IMR-90 (cell line): ENCODE data around the gene STAP1. TPM values are rescaled to one million over a fixed set of nuclear protein-coding genes. Genes with fewer than 3 reads are reported as not detected.

ENCODE experiments used
- ATAC-seq: fragments of 200-7000 bp; cut with Tn5 transposase; 2 replicates; pipeline ENCODE4 v1.9.1; 2020; ENCODE audit warnings: low read depth, mild to moderate bottlenecking, moderate library complexity
- BruUV-seq: library from RNA; stranded (reverse); fragments of 400-500 nt; replicated peaks from 2 replicates; lab custom pipeline; 2021; lab: Mats Ljungman, UMichigan
- CTCF ChIA-PET: fragments of 300-600 bp; formaldehyde crosslinking; extraction: SDS; loops from one replicate; lab custom pipeline; 2021; ENCODE audit warnings: antibody characterized with exemption; lab: Yijun Ruan, JAX
- POLR2A ChIA-PET: fragments of 300-600 bp; sonication (Branson Sonifier 250); formaldehyde crosslinking; loops from one replicate; lab custom pipeline; 2022; ENCODE audit warnings: antibody characterized with exemption; ENCODE audit not compliant: unreplicated experiment; lab: Charles Lee
- DNase-seq: peaks from one replicate; pipeline ENCODE4 v3.0.0; 2013
- H2AFZ ChIP-seq: replicated peaks from 2 replicates; pipeline ENCODE3; 2013; ENCODE audit warnings: low read length, mild to moderate bottlenecking; ENCODE audit not compliant: poor library complexity
- H2AK5ac ChIP-seq: 2 replicates; pipeline ENCODE4 v1.6.1; 2013; ENCODE audit warnings: low read depth, low read length, inconsistent platforms
- H2AK9ac ChIP-seq: replicated peaks from 2 replicates; pipeline ENCODE3; 2013; ENCODE audit warnings: mild to moderate bottlenecking, low read depth, low read length, moderate library complexity; ENCODE audit not compliant: poor library complexity
- H2BK120ac ChIP-seq: 2 replicates; pipeline ENCODE4 v1.6.1; 2013; ENCODE audit warnings: low read depth, low read length, inconsistent platforms
- H2BK15ac ChIP-seq: 3 replicates; pipeline ENCODE4 v1.6.1; 2013; ENCODE audit warnings: low read depth, low read length, inconsistent platforms
- H2BK20ac ChIP-seq: 2 replicates; pipeline ENCODE4 v1.6.1; 2013; ENCODE audit warnings: low read depth, mild to moderate bottlenecking, inconsistent platforms, low read length, moderate library complexity
- H2BK5ac ChIP-seq: 2 replicates; pipeline ENCODE4 v1.6.1; 2013; ENCODE audit warnings: mild to moderate bottlenecking, low read depth, low read length, inconsistent platforms; ENCODE audit not compliant: poor library complexity, severe bottlenecking
- H3K14ac ChIP-seq: replicated peaks from 2 replicates; pipeline ENCODE4 v1.6.1; 2013; ENCODE audit warnings: low read depth, low read length, inconsistent platforms
- H3K18ac ChIP-seq: 2 replicates; pipeline ENCODE4 v1.6.1; 2013; ENCODE audit warnings: low read depth, low read length, control low read depth
- H3K23ac ChIP-seq: 2 replicates; pipeline ENCODE4 v1.6.1; 2013; ENCODE audit warnings: low read depth, low read length, inconsistent platforms
- H3K27ac ChIP-seq: 2 replicates; pipeline ENCODE4 v1.5.1; 2013; ENCODE audit warnings: mild to moderate bottlenecking, control low read depth, low read length; ENCODE audit not compliant: insufficient read depth
- H3K27me3 ChIP-seq: 2 replicates; pipeline ENCODE4 v1.6.1; 2013; ENCODE audit warnings: low read length; ENCODE audit not compliant: control insufficient read depth, insufficient read depth
- H3K36me3 ChIP-seq: 2 replicates; pipeline ENCODE4 v1.6.1; 2013; ENCODE audit warnings: low read length, mixed read lengths; ENCODE audit not compliant: control insufficient read depth, insufficient read depth
- H3K4ac ChIP-seq: 2 replicates; pipeline ENCODE4 v1.6.1; 2013; ENCODE audit warnings: low read depth, low read length, inconsistent platforms
- H3K4me1 ChIP-seq: 2 replicates; pipeline ENCODE4 v1.6.1; 2013; ENCODE audit warnings: low read length, mixed read lengths; ENCODE audit not compliant: control insufficient read depth, insufficient read depth
- H3K4me2 ChIP-seq: 2 replicates; pipeline ENCODE4 v1.6.1; 2013; ENCODE audit warnings: low read depth, mild to moderate bottlenecking, control low read depth, low read length, moderate library complexity
- H3K4me3 ChIP-seq: 2 replicates; pipeline ENCODE4 v1.5.1; 2013; ENCODE audit warnings: low read depth, mild to moderate bottlenecking, control low read depth, low read length, moderate library complexity; ENCODE audit not compliant: insufficient read depth
- H3K56ac ChIP-seq: 2 replicates; pipeline ENCODE4 v1.6.1; 2013; ENCODE audit warnings: low read length, inconsistent platforms; ENCODE audit not compliant: insufficient read depth; ENCODE audit errors: extremely low read depth
- H3K79me1 ChIP-seq, 2 experiments: 2 replicates each; pipeline ENCODE4 v1.6.1; 2013; ENCODE audit warnings: low read length in 2 of 2, inconsistent platforms in 1 of 2, low read depth in 1 of 2
- H3K9ac ChIP-seq: 2 replicates; pipeline ENCODE4 v1.6.1; 2013; ENCODE audit warnings: low read depth, low read length, control low read depth
- H3K9me1 ChIP-seq: 2 replicates; pipeline ENCODE4 v1.6.1; 2013; ENCODE audit warnings: low read length, inconsistent platforms; ENCODE audit not compliant: insufficient read depth
- H3K9me3 ChIP-seq: 2 replicates; pipeline ENCODE4 v1.6.1; 2013; ENCODE audit warnings: low read length; ENCODE audit not compliant: control insufficient read depth, insufficient read depth
- H4K20me1 ChIP-seq: 2 replicates; pipeline ENCODE4 v1.6.1; 2013; ENCODE audit warnings: low read length, inconsistent platforms; ENCODE audit not compliant: insufficient read depth
- H4K5ac ChIP-seq: 2 replicates; pipeline ENCODE4 v1.6.1; 2013; ENCODE audit warnings: mild to moderate bottlenecking, low read depth, low read length, control low read depth
- H4K8ac ChIP-seq, 2 experiments: 2 replicates each; pipeline ENCODE4 v1.6.1; 2013; ENCODE audit warnings: low read depth in 2 of 2, low read length in 2 of 2, control low read depth in 1 of 2, inconsistent platforms in 1 of 2
- H4K91ac ChIP-seq: 2 replicates; pipeline ENCODE4 v1.6.1; 2013; ENCODE audit warnings: low read depth, low read length, inconsistent platforms; ENCODE audit not compliant: insufficient read depth
- BHLHE40 ChIP-seq: fragments of 150-350 bp; IDR thresholded peaks from 2 replicates; pipeline ENCODE4 v1.6.1; 2016; ENCODE audit warnings: mild to moderate bottlenecking, low read depth, low read length
- CEBPB ChIP-seq: IDR thresholded peaks from 2 replicates; pipeline ENCODE4 v1.6.1; 2012; ENCODE audit warnings: low read depth, low read length, improper control_type of control experiment
- CHD1 ChIP-seq: IDR thresholded peaks from 2 replicates; pipeline ENCODE4 v1.6.1; 2012; ENCODE audit warnings: low read depth, low read length, improper control_type of control experiment
- FOS ChIP-seq: fragments of 150-350 bp; IDR thresholded peaks from 2 replicates; pipeline ENCODE4 v1.6.1; 2016; ENCODE audit warnings: low read depth, low read length
- MAFK ChIP-seq: IDR thresholded peaks from 2 replicates; pipeline ENCODE4 v1.6.1; 2012; ENCODE audit warnings: low read depth, low read length, improper control_type of control experiment
- MAZ ChIP-seq: IDR thresholded peaks from 2 replicates; pipeline ENCODE4 v1.6.1; 2012; ENCODE audit warnings: low read depth, mild to moderate bottlenecking, low read length, improper control_type of control experiment, moderate library complexity, borderline replicate concordance
- MXI1 ChIP-seq: IDR thresholded peaks from 2 replicates; pipeline ENCODE4 v1.6.1; 2012; ENCODE audit warnings: low read depth, mild to moderate bottlenecking, low read length, moderate library complexity, borderline replicate concordance
- NFE2L2 ChIP-seq: fragments of 150-350 bp; IDR thresholded peaks from 2 replicates; pipeline ENCODE4 v1.6.1; 2016; ENCODE audit warnings: low read depth, mild to moderate bottlenecking, low read length
- POLR2A ChIP-seq: IDR thresholded peaks from 2 replicates; pipeline ENCODE4 v1.6.1; 2012; ENCODE audit warnings: mild to moderate bottlenecking, low read depth, low read length
- RAD21 ChIP-seq: IDR thresholded peaks from 2 replicates; pipeline ENCODE4 v1.6.1; 2012; ENCODE audit warnings: low read length, improper control_type of control experiment
- RCOR1 ChIP-seq: IDR thresholded peaks from 2 replicates; pipeline ENCODE4 v1.6.1; 2012; ENCODE audit warnings: mild to moderate bottlenecking, low read length, improper control_type of control experiment; ENCODE audit not compliant: insufficient replicate concordance
- RFX5 ChIP-seq: IDR thresholded peaks from 2 replicates; pipeline ENCODE4 v1.8.0; 2012; ENCODE audit warnings: low read depth, mild to moderate bottlenecking, low read length, moderate library complexity
- SMC3 ChIP-seq: fragments of 150-350 bp; IDR thresholded peaks from 2 replicates; pipeline ENCODE4 v1.6.1; 2016; ENCODE audit warnings: low read depth, mild to moderate bottlenecking, antibody characterized with exemption, low read length, moderate library complexity
- WGBS, 2 experiments: methylation state at CpG; one replicate each; pipeline versions ENCODE4 v1.1.5 to v1.1.7; 2013; ENCODE audit warnings: missing lambda C conversion rate in 2 of 2; ENCODE audit not compliant: insufficient read length in 1 of 2; ENCODE audit errors: extremely low coverage in 2 of 2; 5-methylcytosine and 5-hydroxymethylcytosine counted together
- dilution Hi-C: fragments of 300-500 bp; cut with HindIII; formaldehyde crosslinking; loops from one replicate; pipeline ENCODE4 v1.14.3; 2018; ENCODE audit warnings: low sequenced_read_pairs; ENCODE audit not compliant: unreplicated experiment
- in situ Hi-C: fragments of 300-500 bp; cut with MboI; formaldehyde crosslinking; loops from 3 replicates; pipeline ENCODE4 v1.14.3; 2019; ENCODE audit warnings: low sequenced_read_pairs, inconsistent platforms, mixed read lengths
- intact Hi-C: fragments of 100-400 bp; cut with micrococcal nuclease; formaldehyde crosslinking; loops from 2 replicates; pipeline ENCODE4 v1.10.0; 2022
- polyA plus RNA-seq, 3 experiments: library from polyadenylated mRNA; depleted of rRNA; stranded (reverse); fragments of >200 nt; gene quantifications; 2 replicates each; pipeline ENCODE4 v1.2.3, GENCODE V29; 2012; ENCODE audit warnings: low replicate concordance in 1 of 3
- total RNA-seq: library from RNA; depleted of rRNA; stranded (reverse); fragments of >200 nt; gene quantifications from 2 replicates; pipeline ENCODE4 v1.2.3, GENCODE V29; 2012
- TF ChIP-seq, protein P1 (sequence below): fragments of 150-350 bp; IDR thresholded peaks from 2 replicates; pipeline ENCODE4 v1.6.1; 2017; ENCODE audit warnings: mild to moderate bottlenecking, antibody characterized with exemption, low read length, low read depth
- TF ChIP-seq, protein P2 (sequence below): conservative IDR thresholded peaks from 2 replicates; pipeline ENCODE4 v1.5.1; 2012; ENCODE audit warnings: mild to moderate bottlenecking, low read depth, low read length, improper control_type of control experiment
- TF ChIP-seq, protein P3 (sequence below): fragments of 150-350 bp; IDR thresholded peaks from 2 replicates; pipeline ENCODE4 v1.6.1; 2016; ENCODE audit warnings: low read depth, mild to moderate bottlenecking, low read length, moderate library complexity, borderline replicate concordance

The STAP1 gene
- total and polyA plus RNA-seq, 2 of the 4 experiments (the other 2 are of a cell fraction) = not detected

DNA sequence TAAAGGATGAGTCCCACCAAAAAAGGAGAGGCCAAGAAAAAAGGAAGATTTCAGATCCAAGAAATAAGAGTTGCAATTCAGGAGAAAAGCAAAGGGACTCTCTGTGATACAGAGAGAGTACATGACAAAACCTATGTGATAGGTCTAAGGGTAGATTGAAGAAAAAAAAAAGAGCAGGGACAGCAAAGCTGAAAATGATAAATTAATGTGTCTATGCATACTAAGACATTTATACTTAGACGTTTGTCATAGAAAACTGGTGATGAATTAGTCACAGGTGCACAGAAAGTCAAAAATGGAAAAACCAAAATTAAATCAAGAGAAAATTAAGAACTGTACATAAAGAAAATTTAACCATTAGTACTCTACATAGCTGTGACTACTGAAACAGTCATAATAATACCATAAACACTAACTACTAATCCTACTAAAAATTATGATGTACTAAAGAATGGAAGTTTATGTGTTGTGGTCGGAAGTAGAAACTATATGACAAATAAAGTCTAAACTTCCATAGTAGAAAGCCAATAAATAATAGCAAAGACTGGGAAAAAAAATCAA, 23.2 kb upstream of the STAP1 start:
- no peak overlapping the region for H3K23ac ChIP-seq
- H3K14ac ChIP-seq = no peak overlapping the region
- no peak for ATAC-seq
- in situ Hi-C loops = no loop called here
- ChIA-PET CTCF (no interaction called here), POLR2A (no interaction called here)
- no peak overlapping the region for H2BK20ac ChIP-seq
- intact Hi-C loops = no loop called here
- H3K79me1 ChIP-seq = peaks cover 0 to 13% of the 10 kb centered on the region in 2 experiments; a peak in 2 of 4 replicates
- H3K4me2 ChIP-seq = no peak overlapping the region
- no peaks in the 10 kb centered on the region for H3K4me1 ChIP-seq
- no peak overlapping the region for H2AK9ac ChIP-seq
- no peak overlapping the region for H2AK5ac ChIP-seq
- H3K9me1 ChIP-seq = no peaks in the 10 kb centered on the region
- TF ChIP-seq, protein P1, sequence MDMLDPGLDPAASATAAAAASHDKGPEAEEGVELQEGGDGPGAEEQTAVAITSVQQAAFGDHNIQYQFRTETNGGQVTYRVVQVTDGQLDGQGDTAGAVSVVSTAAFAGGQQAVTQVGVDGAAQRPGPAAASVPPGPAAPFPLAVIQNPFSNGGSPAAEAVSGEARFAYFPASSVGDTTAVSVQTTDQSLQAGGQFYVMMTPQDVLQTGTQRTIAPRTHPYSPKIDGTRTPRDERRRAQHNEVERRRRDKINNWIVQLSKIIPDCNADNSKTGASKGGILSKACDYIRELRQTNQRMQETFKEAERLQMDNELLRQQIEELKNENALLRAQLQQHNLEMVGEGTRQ = no peak
- no peak for TF ChIP-seq MXI1
- no peak for TF ChIP-seq MAZ
- TF ChIP-seq RFX5 = no peak
- TF ChIP-seq SMC3 = no peak
- no peak for TF ChIP-seq RCOR1
- no peak for TF ChIP-seq FOS
- no peak for TF ChIP-seq POLR2A
- no peak for TF ChIP-seq NFE2L2
- TF ChIP-seq RAD21 = no peak
- TF ChIP-seq, protein P2, sequence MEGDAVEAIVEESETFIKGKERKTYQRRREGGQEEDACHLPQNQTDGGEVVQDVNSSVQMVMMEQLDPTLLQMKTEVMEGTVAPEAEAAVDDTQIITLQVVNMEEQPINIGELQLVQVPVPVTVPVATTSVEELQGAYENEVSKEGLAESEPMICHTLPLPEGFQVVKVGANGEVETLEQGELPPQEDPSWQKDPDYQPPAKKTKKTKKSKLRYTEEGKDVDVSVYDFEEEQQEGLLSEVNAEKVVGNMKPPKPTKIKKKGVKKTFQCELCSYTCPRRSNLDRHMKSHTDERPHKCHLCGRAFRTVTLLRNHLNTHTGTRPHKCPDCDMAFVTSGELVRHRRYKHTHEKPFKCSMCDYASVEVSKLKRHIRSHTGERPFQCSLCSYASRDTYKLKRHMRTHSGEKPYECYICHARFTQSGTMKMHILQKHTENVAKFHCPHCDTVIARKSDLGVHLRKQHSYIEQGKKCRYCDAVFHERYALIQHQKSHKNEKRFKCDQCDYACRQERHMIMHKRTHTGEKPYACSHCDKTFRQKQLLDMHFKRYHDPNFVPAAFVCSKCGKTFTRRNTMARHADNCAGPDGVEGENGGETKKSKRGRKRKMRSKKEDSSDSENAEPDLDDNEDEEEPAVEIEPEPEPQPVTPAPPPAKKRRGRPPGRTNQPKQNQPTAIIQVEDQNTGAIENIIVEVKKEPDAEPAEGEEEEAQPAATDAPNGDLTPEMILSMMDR = no peak
- TF ChIP-seq BHLHE40 = no peak
- TF ChIP-seq CHD1 = no peak
- TF ChIP-seq CEBPB = no peak
- TF ChIP-seq, protein P3, sequence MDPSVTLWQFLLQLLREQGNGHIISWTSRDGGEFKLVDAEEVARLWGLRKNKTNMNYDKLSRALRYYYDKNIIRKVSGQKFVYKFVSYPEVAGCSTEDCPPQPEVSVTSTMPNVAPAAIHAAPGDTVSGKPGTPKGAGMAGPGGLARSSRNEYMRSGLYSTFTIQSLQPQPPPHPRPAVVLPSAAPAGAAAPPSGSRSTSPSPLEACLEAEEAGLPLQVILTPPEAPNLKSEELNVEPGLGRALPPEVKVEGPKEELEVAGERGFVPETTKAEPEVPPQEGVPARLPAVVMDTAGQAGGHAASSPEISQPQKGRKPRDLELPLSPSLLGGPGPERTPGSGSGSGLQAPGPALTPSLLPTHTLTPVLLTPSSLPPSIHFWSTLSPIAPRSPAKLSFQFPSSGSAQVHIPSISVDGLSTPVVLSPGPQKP = no peak
- TF ChIP-seq MAFK = no peak
- no TSS peak for BruUV-seq
- H4K5ac ChIP-seq = no peak overlapping the region
- no peak overlapping the region for H3K27ac ChIP-seq
- no peak overlapping the region for H3K18ac ChIP-seq
- DNase-seq = no peak
- H3K27me3 ChIP-seq = no peaks in the 10 kb centered on the region
- H3K4me3 ChIP-seq = no peak overlapping the region
- H4K91ac ChIP-seq = no peak overlapping the region
- dilution Hi-C loops = no loop called here
- no peak overlapping the region for H3K4ac ChIP-seq
- 0 out of 2 replicates have a peak, but pooled peaks cover 2% of the 10 kb centered on the region for H3K9me3 ChIP-seq
- no peak overlapping the region for H2AFZ ChIP-seq
- no peak overlapping the region for H2BK120ac ChIP-seq
- no peak overlapping the region for H4K8ac ChIP-seq
- no peak overlapping the region for H2BK5ac ChIP-seq
- peaks cover 25% of the 10 kb centered on the region for H3K36me3 ChIP-seq
- H3K9ac ChIP-seq = no peak overlapping the region
- no CpG with 5 or more reads among the region's 2 CpGs for WGBS, 2 experiments
- H4K20me1 ChIP-seq = no peaks in the 10 kb centered on the region; the same call in 1 of the 2 replicates
- no peak overlapping the region for H2BK15ac ChIP-seq
- no peak overlapping the region for H3K56ac ChIP-seq
